ENCODE results near the gene CDC42BPA.
"Not testable (repeated sequence)": the region's sequence is repeated elsewhere in the genome, so short reads cannot be mapped to it uniquely, and the experiment has no call there.

CDC42BPA gene

GRCh38 chr1:227308367-227309336 is 9.6 kb downstream of the CDC42BPA start:
- FAIRE-seq: peak; percentile 73

- FAIRE-seq: no peak
These were observed 11.6 kb downstream of the CDC42BPA start for GRCh38 chr1:227306689-227307088.

GRCh38 chr1:227305894-227306626 is 12.2 kb downstream of the CDC42BPA start:
- FAIRE-seq: peak; percentile 38

- FAIRE-seq: peak; percentile 75
These were observed 13.6 kb downstream of the CDC42BPA start for GRCh38 chr1:227304665-227305064.

- no peak for FAIRE-seq
These were observed 14.6 kb downstream of the CDC42BPA start for GRCh38 chr1:227303662-227304061.

- no peak for FAIRE-seq
These were observed 17.6 kb downstream of the CDC42BPA start for GRCh38 chr1:227300682-227301081.

- no peak for FAIRE-seq
These were observed 18.6 kb downstream of the CDC42BPA start for GRCh38 chr1:227299688-227300087.

- peak; percentile 92 for FAIRE-seq
These were observed 19.1 kb downstream of the CDC42BPA start for GRCh38 chr1:227299241-227299627.

GRCh38 chr1:227298512-227299240 is 19.6 kb downstream of the CDC42BPA start:
- no peak for FAIRE-seq

- FAIRE-seq: peak; percentile 5
These were observed 21.1 kb downstream of the CDC42BPA start for GRCh38 chr1:227297073-227297793.

GRCh38 chr1:227295609-227296008 is 22.7 kb downstream of the CDC42BPA start:
- no peak for FAIRE-seq

GRCh38 chr1:227285745-227286144 is 32.5 kb downstream of the CDC42BPA start:
- no peak for FAIRE-seq

- no peak for FAIRE-seq
These were observed 36.9 kb downstream of the CDC42BPA start for GRCh38 chr1:227281371-227281770.

- no peak for FAIRE-seq
These were observed 37.5 kb downstream of the CDC42BPA start for GRCh38 chr1:227280836-227281235.

GRCh38 chr1:227276156-227276693 is 42.1 kb downstream of the CDC42BPA start:
- FAIRE-seq: not testable (repeated sequence)

- FAIRE-seq: peak; percentile 5
These were observed 44.7 kb downstream of the CDC42BPA start for GRCh38 chr1:227273557-227273956.

GRCh38 chr1:227272428-227272827 is 45.9 kb downstream of the CDC42BPA start:
- FAIRE-seq: peak; percentile 53

GRCh38 chr1:227270554-227270953 is 47.7 kb downstream of the CDC42BPA start:
- no peak for FAIRE-seq

GRCh38 chr1:227268943-227269342 is 49.3 kb downstream of the CDC42BPA start:
- FAIRE-seq: no peak

- FAIRE-seq: no peak
These were observed 52.4 kb downstream of the CDC42BPA start for GRCh38 chr1:227265891-227266290.

GRCh38 chr1:227263869-227264268 is 54.4 kb downstream of the CDC42BPA start:
- no peak for FAIRE-seq

GRCh38 chr1:227261501-227261900 is 56.8 kb downstream of the CDC42BPA start:
- FAIRE-seq: no peak
